ENCODE measurements around the gene SPG11.
A peak's percentile ranks its signal among the peaks of the same experiment; 100 is the strongest.
"Not testable (repeated sequence)": the region's sequence is repeated elsewhere in the genome, so short reads cannot be mapped to it uniquely, and the experiment has no call there.

The SPG11 gene

DNA sequence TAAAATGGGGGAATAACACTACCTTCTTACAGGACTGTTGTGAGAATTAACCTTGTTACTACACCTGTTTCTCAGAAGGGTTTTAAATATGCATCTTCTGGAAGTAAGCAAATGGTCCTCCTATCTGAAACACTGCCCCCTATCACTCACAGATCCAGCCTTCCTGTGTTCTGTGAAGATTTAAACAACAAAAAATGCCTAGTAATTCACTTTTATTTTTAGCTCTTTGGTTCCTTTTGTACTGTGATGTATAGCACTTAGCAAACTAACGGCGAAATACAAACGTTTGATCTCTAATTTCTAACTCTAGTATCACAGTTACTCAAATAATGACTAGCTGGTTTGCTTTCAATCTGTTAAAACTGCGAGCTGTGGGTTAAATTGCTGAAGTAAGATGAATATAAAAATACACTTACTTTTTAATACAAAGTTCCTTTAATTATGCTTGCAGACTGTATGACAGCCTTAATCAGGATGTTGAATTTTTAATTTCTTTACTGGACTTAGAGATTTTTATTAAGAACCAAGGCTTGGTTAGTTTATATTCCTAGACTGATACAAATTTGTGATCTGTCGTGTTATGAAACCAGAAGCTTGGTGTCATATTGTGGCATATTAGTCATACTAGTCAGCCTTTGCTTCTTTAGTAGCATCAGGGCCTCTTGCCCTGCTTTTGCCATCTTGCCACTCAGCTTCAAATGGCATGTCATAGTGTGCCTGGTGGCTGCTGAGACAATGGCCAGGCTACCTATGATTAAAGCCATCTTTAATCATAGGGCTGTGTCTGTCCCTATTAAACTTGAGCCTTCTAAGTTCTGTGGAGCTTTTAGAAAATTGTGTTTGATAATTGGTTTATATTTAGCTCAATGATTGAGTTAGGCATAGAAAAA, 117.3 kb downstream of the SPG11 start:
- TF ChIP-seq, protein P1, sequence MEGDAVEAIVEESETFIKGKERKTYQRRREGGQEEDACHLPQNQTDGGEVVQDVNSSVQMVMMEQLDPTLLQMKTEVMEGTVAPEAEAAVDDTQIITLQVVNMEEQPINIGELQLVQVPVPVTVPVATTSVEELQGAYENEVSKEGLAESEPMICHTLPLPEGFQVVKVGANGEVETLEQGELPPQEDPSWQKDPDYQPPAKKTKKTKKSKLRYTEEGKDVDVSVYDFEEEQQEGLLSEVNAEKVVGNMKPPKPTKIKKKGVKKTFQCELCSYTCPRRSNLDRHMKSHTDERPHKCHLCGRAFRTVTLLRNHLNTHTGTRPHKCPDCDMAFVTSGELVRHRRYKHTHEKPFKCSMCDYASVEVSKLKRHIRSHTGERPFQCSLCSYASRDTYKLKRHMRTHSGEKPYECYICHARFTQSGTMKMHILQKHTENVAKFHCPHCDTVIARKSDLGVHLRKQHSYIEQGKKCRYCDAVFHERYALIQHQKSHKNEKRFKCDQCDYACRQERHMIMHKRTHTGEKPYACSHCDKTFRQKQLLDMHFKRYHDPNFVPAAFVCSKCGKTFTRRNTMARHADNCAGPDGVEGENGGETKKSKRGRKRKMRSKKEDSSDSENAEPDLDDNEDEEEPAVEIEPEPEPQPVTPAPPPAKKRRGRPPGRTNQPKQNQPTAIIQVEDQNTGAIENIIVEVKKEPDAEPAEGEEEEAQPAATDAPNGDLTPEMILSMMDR (IDR thresholded peaks at IDR 0.05; ENCODE audit: borderline replicate concordance, control extremely low read depth, extremely low read depth, insufficient read depth, missing control alignments), result peak; percentile 47
- in situ Hi-C loops (cut with MboI; ENCODE audit: low sequenced_read_pairs, unreplicated experiment), result no loop called here
- peak; percentile 50 for DNase-seq (ENCODE audit: low spot score)

DNA sequence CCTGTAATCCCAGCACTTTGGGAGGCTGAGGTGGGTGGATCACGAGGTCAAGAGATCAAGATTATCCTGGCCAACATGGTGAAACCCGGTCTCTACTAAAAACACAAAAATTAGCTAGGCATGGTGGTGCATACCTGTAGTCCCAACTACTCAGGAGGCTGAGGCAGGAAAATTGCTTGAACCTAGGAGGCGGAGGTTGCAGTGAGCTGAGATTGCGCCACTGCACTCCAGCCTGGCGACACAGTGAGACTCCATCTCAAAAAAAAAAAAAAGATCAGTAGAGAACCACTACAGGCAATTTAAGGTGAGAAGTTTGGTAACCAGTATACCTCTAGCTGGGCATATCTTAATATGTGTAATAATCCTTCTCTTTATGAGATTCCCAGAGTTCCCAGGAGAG, 118.7 kb downstream of the SPG11 start:
- DNase-seq (ENCODE audit: low spot score); in situ Hi-C loops (cut with MboI; ENCODE audit: low sequenced_read_pairs, unreplicated experiment): not testable (repeated sequence)

DNA sequence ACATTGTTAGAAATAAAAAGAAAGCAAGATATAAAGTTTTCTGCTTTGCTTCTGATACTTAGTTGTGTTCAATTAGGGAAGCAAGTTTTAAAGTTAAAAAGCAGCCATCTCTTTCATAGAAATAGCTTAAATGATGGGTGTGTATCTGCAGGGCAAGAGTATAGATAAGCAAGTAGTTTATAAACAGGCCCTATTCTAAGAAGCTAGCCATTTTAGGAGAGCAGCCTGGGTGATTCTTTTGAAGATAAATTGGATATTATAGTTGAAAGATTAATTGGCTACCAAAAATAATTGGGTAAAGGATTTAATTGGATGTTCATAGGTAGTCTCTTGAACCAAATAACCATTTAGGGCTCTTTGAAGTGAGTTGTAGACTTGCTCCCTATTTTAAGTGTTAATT, 120.9 kb downstream of the SPG11 start:
- DNase-seq (ENCODE audit: low spot score), result no peak
- in situ Hi-C loops (cut with MboI; ENCODE audit: low sequenced_read_pairs, unreplicated experiment), result no loop called here
- TF ChIP-seq, protein P1 (IDR thresholded peaks at IDR 0.05; ENCODE audit: borderline replicate concordance, control extremely low read depth, extremely low read depth, insufficient read depth, missing control alignments), result no peak

DNA sequence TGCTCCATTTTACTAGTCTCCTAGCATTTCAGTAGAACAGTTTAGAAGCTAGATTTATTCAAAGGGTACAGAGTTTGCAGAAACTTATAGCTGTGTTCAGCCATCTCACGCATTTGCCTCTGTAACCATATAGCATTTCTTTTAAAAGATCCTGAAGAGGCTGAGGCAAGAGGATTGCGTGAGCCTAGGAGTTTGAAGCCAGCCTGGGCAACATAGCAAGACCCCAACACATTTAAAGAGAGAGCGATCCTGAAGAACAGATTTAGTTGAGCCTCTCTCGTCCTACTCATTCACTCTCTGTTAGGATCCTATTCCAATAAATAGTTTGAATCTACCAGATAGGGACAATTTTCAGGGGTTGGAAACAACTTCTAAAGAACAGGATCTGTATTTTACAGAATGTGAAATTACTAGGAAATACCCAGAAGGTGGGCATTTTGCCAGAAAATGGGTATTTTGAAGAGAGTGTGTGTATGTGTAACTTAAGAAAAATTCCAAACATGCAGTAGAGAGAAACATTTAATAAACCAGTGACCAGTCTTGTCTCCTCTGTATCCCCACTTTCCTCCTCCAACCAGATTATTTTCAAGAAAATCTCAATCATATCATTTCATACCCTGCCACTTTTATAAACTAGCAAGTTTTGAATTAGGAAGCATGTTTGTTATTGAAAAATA, 122.0 kb downstream of the SPG11 start:
- no peak for DNase-seq (ENCODE audit: low spot score)
- TF ChIP-seq, protein P1 (IDR thresholded peaks at IDR 0.05; ENCODE audit: borderline replicate concordance, control extremely low read depth, extremely low read depth, insufficient read depth, missing control alignments), result no peak
- in situ Hi-C loops (cut with MboI; ENCODE audit: low sequenced_read_pairs, unreplicated experiment), result no loop called here

DNA sequence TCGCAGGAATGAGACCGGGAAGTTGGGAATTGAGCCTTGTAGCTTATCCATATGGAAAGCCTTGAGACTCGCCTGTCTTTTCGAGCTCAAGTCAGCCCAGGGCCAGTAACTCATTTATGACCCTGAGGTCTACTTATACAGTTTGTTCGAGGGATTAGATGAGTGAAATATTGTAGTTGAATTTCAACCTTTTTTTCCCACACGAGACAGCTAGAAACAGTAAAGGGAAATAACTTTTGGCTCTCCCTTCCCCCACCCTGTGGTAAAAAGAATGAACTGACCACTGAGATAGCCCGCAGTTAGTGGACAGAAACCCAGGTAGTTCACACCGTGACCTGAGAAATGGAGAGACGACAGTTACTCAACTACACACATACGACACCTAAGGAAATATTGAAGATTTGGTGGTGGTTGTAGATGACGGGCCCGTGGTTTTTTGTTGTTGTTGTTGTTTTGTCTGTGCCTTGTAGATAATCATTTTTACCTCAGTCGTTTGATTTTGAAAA, 125.7 kb downstream of the SPG11 start:
- in situ Hi-C loops (cut with MboI; ENCODE audit: low sequenced_read_pairs, unreplicated experiment), result no loop called here
- peak; percentile 25 for DNase-seq (ENCODE audit: low spot score)
- TF ChIP-seq, protein P1 (IDR thresholded peaks at IDR 0.05; ENCODE audit: borderline replicate concordance, control extremely low read depth, extremely low read depth, insufficient read depth, missing control alignments), result no peak

DNA sequence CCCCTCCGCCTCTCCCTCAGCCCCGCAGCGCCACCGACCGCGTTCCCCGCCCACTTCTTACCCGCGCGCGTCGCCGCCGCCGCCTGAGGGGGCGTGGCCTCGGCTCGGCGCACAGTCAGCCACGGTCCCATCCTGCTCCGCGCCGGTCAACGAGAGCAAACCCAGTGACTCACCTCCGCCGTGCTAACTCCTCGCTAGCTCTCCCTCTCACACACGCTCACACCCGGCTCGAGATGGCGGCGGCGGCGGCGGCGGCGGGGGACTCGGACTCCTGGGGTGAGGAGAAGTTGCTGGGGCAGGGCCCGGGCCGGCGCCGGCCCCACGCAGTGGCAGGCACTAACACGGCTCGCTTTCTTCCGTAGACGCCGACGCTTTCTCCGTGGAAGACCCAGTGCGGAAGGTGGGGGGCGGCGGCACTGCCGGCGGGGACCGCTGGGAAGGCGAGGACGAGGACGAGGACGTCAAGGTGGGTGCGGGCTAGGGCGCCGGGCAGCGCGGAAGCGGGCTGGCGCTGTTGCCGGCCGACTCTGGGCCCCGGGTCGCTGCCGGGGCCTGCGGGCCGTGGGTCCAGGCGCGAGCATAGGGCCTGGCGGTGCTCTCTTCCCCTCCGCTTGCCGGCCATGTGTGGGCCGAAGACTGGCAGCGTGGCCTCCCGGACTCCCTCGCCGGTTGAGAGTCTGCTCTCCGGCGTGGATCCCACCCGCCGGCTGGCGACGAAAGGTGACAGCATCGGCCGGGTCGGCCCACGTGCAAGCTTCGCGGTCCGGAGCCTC, 126.3 kb downstream of the SPG11 start, which contains the start of gene EIF3J:
Gene EIF3J (plus strand): TSS at position 186 of the 773 bp plus-strand sequence. CDS start 48 bp downstream, at position 234.
- peak; percentile 98 for DNase-seq (ENCODE audit: low spot score)
- TF ChIP-seq, protein P1 (IDR thresholded peaks at IDR 0.05; ENCODE audit: borderline replicate concordance, control extremely low read depth, extremely low read depth, insufficient read depth, missing control alignments), result no peak
- in situ Hi-C loops (cut with MboI; ENCODE audit: low sequenced_read_pairs, unreplicated experiment), result no loop called here

All from GM13976 (cell line).